K562 (cell line): ENCODE measurements around the gene SLC4A3. TPM values are rescaled to one million over a fixed set of nuclear protein-coding genes. Genes with fewer than 3 reads are reported as not detected.

Experiments used
- ARID3B ChIP-seq: fragments of 250-450 bp; sonication (Bioruptor Pico); IDR thresholded peaks from 2 replicates; pipeline ENCODE4 v1.4.0; 2020; ENCODE audit warnings: borderline replicate concordance
- FOXP1 ChIP-seq: sonication (generic); formaldehyde crosslinking; IDR thresholded peaks from 2 replicates; pipeline ENCODE4 v1.8.0; 2022; ENCODE audit warnings: mild to moderate bottlenecking, missing genetic modification reagents
- JUN ChIP-seq, 2 experiments: sonication (generic) in 1 of 2; formaldehyde crosslinking in 1 of 2; IDR thresholded peaks; 2 replicates each; pipeline versions ENCODE4 v1.6.1 to v1.8.0; 2012 to 2022; ENCODE audit warnings: borderline replicate concordance in 2 of 2, mild to moderate bottlenecking in 2 of 2, improper control_type of control experiment in 1 of 2, low read depth in 1 of 2, low read length in 1 of 2, missing genetic modification reagents in 1 of 2
- KLF10 ChIP-seq: fragments of 250-450 bp; sonication (Bioruptor Pico); IDR thresholded peaks from 2 replicates; pipeline ENCODE4 v1.6.1; 2021; ENCODE audit warnings: matching md5 sums
- MAX ChIP-seq: sonication (generic); formaldehyde crosslinking; IDR thresholded peaks from 2 replicates; pipeline ENCODE4 v1.9.0; 2022; ENCODE audit warnings: mild to moderate bottlenecking, missing genetic modification reagents
- RBM25 ChIP-seq: fragments of 200-400 bp; formaldehyde crosslinking; IDR thresholded peaks from 2 replicates; pipeline ENCODE4 v1.6.1; 2018; ENCODE audit warnings: low read length, low read depth, moderate library complexity; ENCODE audit not compliant: severe bottlenecking
- TARDBP ChIP-seq: fragments of 450-650 bp; IDR thresholded peaks from 2 replicates; pipeline ENCODE4 v1.6.1; 2016
- TEAD4 ChIP-seq, 2 experiments: sonication (generic) in 1 of 2; formaldehyde crosslinking in 1 of 2; IDR thresholded peaks; 2 replicates each; pipeline versions ENCODE4 v1.6.1 to v1.8.0; 2012 to 2022; ENCODE audit warnings: borderline replicate concordance in 1 of 2, inconsistent platforms in 1 of 2, low read length in 1 of 2, mild to moderate bottlenecking in 1 of 2, missing genetic modification reagents in 1 of 2
- ZBTB49 ChIP-seq: sonication (generic); formaldehyde crosslinking; IDR thresholded peaks from 2 replicates; pipeline ENCODE4 v1.8.0; 2022; ENCODE audit warnings: missing genetic modification reagents, mild to moderate bottlenecking, borderline replicate concordance
- ZNF277 ChIP-seq: fragments of 250-450 bp; sonication (Bioruptor Pico); IDR thresholded peaks from 2 replicates; pipeline ENCODE4 v1.8.0; 2022; ENCODE audit warnings: inconsistent platforms, mild to moderate bottlenecking, moderate library complexity, borderline replicate concordance
- ZNF384 ChIP-seq: IDR thresholded peaks from 2 replicates; pipeline ENCODE4 v1.6.1; 2012; ENCODE audit warnings: low read depth, low read length, improper control_type of control experiment
- polyA plus RNA-seq, 8 experiments: library from polyadenylated mRNA; depleted of rRNA in 4 of 8; stranded (reverse) in 5 of 8; unstranded in 3 of 8; fragments of >200 nt; fragmentation: Nextera tagmentation in 2 of 8; fragmentation: Illumina TruSeq in 1 of 8; extraction: Ambion mirVana in 2 of 8; extraction: Trizol in 1 of 8; gene quantifications; 2 replicates each; pipeline versions ENCODE4 v1.2.1 to v1.2.3, GENCODE V29; 2011 to 2014; ENCODE audit warnings: inconsistent platforms in 1 of 8, missing spikeins in 1 of 8
- total RNA-seq, 7 experiments: library from RNA; depleted of rRNA in 6 of 7; stranded (reverse); fragments of >200 nt in 6 of 7; fragmentation: Illumina TruSeq in 2 of 7; extraction: Trizol in 2 of 7; gene quantifications; 2 replicates each; pipeline versions ENCODE4 v1.2.1 to v1.2.3, GENCODE V29; 2011 to 2021; ENCODE audit warnings: low replicate concordance in 1 of 7

Gene SLC4A3
- total and polyA plus RNA-seq, 9 of the 15 experiments (the other 6 are each of a cell fraction or from before 2014, with no cell fraction given) = 0.04 to 0.31 (median 0.16) TPM; not detected in 5

- TF ChIP-seq TEAD4 (IDR thresholded peaks at IDR 0.05; ENCODE audit: low read length) (no peak), TEAD4 (CRISPR knock-in tag; IDR thresholded peaks at IDR 0.05; ENCODE audit: borderline replicate concordance) (no peak), RBM25 (no peak), FOXP1 (CRISPR knock-in tag) (no peak), MAX (CRISPR knock-in tag) (peak; percentile 54; the same call in 1 of the 2 replicates), ZNF384 (no peak), ZNF277 (CRISPR knock-in tag) (no peak), ZBTB49 (CRISPR knock-in tag) (no peak), KLF10 (CRISPR knock-in tag) (no peak), ARID3B (no peak), TARDBP (no peak), JUN (IDR thresholded peaks at IDR 0.05; ENCODE audit: borderline replicate concordance, low read depth, low read length) (no peak), JUN (CRISPR knock-in tag; IDR thresholded peaks at IDR 0.05; ENCODE audit: borderline replicate concordance) (no peak)
These were observed 29.7 kb upstream of the SLC4A3 start, which contains the start of gene STK11IP (continued) for GRCh38 chr2:219597552-219598307.
